ENCODE results near the gene ATP11A. TPM values are rescaled to one million over a fixed set of nuclear protein-coding genes. Genes with fewer than 3 reads are reported as not detected.

The ATP11A gene
- total RNA-seq, 1 experiment from 2014 or later, result 41.2 TPM

DNA sequence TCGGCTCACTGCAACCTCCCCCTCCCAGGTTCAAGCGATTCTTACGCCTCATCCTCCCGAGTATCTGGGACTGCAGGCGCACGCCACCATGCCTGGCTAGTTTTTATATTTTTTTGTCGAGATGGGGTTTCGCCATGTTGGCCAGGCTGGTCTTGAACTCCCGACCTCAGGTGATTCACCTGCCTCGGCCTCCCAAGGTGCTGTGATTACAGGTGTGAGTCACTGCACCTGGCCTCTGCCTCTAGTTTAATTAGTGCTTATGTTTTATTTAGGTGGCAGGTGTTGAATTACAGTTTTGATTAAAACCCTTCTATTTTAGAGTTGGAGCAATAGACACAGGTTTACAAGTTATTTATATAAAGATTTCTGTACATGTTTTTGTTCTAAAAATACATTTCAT, 42.8 kb downstream of the ATP11A start:
- CTCF ChIA-PET, result interaction anchor here (1.1 kb wide), 1 partner anchor 210 kb away, joined by 3 read pairs; no protein-coding TSS in a partner anchor
- H3K27ac Mint-ChIP-seq (ENCODE audit: low read depth, unreplicated experiment), result no peak overlapping the region
- intact Hi-C loops (cut with micrococcal nuclease), result no loop called here
- H3K4me1 Mint-ChIP-seq (ENCODE audit: insufficient read depth, unreplicated experiment), result peaks cover 15% of the 10 kb centered on the region
- no peaks in the 10 kb centered on the region for H3K27me3 Mint-ChIP-seq (ENCODE audit: insufficient read depth, unreplicated experiment)
- no peak for DNase-seq (ENCODE audit: unreplicated experiment)
- POLR2A ChIA-PET, result interaction anchor here (0.6 kb wide), 1 partner anchor 1290 kb away, joined by 3 read pairs; no protein-coding TSS in a partner anchor
- no peaks in the 10 kb centered on the region for H3K9me3 Mint-ChIP-seq (ENCODE audit: unreplicated experiment)
- no TSS peak for BruUV-seq (replicated peaks)
- H3K36me3 Mint-ChIP-seq (ENCODE audit: insufficient read depth, unreplicated experiment), result no peaks in the 10 kb centered on the region
- TF ChIP-seq, protein P1, sequence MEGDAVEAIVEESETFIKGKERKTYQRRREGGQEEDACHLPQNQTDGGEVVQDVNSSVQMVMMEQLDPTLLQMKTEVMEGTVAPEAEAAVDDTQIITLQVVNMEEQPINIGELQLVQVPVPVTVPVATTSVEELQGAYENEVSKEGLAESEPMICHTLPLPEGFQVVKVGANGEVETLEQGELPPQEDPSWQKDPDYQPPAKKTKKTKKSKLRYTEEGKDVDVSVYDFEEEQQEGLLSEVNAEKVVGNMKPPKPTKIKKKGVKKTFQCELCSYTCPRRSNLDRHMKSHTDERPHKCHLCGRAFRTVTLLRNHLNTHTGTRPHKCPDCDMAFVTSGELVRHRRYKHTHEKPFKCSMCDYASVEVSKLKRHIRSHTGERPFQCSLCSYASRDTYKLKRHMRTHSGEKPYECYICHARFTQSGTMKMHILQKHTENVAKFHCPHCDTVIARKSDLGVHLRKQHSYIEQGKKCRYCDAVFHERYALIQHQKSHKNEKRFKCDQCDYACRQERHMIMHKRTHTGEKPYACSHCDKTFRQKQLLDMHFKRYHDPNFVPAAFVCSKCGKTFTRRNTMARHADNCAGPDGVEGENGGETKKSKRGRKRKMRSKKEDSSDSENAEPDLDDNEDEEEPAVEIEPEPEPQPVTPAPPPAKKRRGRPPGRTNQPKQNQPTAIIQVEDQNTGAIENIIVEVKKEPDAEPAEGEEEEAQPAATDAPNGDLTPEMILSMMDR (IDR thresholded peaks at IDR 0.05; ENCODE audit: unreplicated experiment), result no peak
- H3K4me3 Mint-ChIP-seq (ENCODE audit: unreplicated experiment), result no peak overlapping the region

DNA sequence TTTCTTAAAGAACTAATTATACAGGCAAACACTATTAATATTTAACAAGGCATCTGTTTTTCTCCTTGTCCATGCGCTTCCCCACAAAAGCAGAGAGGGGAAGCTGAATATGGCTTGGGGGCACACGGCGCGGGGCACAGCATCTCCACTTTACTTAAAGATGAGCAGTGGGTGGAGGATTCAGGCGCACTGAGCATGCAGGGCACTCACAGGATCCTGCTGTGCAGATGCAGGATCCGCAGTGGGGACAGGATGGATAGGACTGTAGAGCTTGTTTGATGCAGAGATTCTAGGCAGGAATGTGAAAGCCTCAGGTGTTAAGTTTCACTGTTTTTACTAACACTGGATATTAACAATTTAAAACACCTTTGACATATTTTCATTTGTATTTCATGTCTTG, 43.3 kb downstream of the ATP11A start:
- BruUV-seq (replicated peaks), result no TSS peak
- ChIA-PET CTCF (interaction anchor here (1.1 kb wide), 1 partner anchor 210 kb away, joined by 3 read pairs; no protein-coding TSS in a partner anchor), POLR2A (interaction anchor here (0.6 to 1.1 kb wide), 3 partner anchors 11 to 1291 kb away, joined by 3 to 5 read pairs (median 3); no protein-coding TSS in a partner anchor)
- H3K36me3 Mint-ChIP-seq (ENCODE audit: insufficient read depth, unreplicated experiment), result no peaks in the 10 kb centered on the region
- DNase-seq (ENCODE audit: unreplicated experiment), result no peak
- TF ChIP-seq, protein P1 (IDR thresholded peaks at IDR 0.05; ENCODE audit: unreplicated experiment), result no peak
- H3K4me1 Mint-ChIP-seq (ENCODE audit: insufficient read depth, unreplicated experiment), result peaks cover 15% of the 10 kb centered on the region
- intact Hi-C loops (cut with micrococcal nuclease), result no loop called here
- H3K4me3 Mint-ChIP-seq (ENCODE audit: unreplicated experiment), result no peak overlapping the region
- H3K27ac Mint-ChIP-seq (ENCODE audit: low read depth, unreplicated experiment), result no peak overlapping the region
- no peaks in the 10 kb centered on the region for H3K9me3 Mint-ChIP-seq (ENCODE audit: unreplicated experiment)
- no peaks in the 10 kb centered on the region for H3K27me3 Mint-ChIP-seq (ENCODE audit: insufficient read depth, unreplicated experiment)

DNA sequence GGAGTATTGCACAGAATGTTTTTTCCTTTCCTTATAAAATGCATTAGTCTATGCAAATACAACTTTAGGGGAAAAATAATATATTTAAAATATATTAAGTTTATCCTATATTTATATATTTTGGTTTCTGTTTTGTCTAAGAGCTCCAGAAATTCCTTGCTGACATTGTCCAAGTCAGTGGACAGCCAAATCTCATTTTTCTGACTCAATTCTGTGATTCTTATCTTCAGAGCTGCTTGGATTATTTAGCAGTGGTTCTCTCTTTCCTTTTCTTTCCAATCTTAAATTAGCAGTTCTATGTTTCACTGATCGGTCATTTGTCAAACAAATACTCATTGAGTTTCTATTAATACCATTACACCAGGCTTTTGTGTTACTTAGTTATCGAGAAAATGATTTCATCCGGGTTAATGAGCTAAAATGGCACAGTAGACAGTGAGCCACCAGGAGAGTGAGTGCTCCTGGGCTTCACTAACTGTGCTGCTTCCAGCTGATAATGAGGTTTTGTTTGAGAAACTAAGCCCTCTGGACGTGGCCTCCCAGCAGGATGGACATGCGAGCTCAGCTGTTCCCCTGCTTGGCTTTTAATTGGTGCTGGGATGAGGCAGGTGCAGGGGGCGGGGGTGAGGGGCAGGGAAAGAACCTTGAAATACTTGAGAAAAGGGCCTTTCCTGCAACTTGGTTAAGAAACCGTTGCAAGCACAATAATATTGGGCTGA, 44.0 kb downstream of the ATP11A start:
- no TSS peak for BruUV-seq (replicated peaks)
- no peak overlapping the region for H3K27ac Mint-ChIP-seq (ENCODE audit: low read depth, unreplicated experiment)
- POLR2A ChIA-PET, result interaction anchor here (0.7 to 1.1 kb wide), 2 partner anchors 10 to 22 kb away, joined by 3 to 5 read pairs; no protein-coding TSS in a partner anchor
- H3K9me3 Mint-ChIP-seq (ENCODE audit: unreplicated experiment), result no peaks in the 10 kb centered on the region
- no peaks in the 10 kb centered on the region for H3K36me3 Mint-ChIP-seq (ENCODE audit: insufficient read depth, unreplicated experiment)
- H3K4me3 Mint-ChIP-seq (ENCODE audit: unreplicated experiment), result no peak overlapping the region
- H3K4me1 Mint-ChIP-seq (ENCODE audit: insufficient read depth, unreplicated experiment), result peaks cover 15% of the 10 kb centered on the region
- DNase-seq (ENCODE audit: unreplicated experiment), result no peak
- no peaks in the 10 kb centered on the region for H3K27me3 Mint-ChIP-seq (ENCODE audit: insufficient read depth, unreplicated experiment)
- TF ChIP-seq, protein P1 (IDR thresholded peaks at IDR 0.05; ENCODE audit: unreplicated experiment), result no peak
- intact Hi-C loops (cut with micrococcal nuclease), result no loop called here
- CTCF ChIA-PET, result interaction anchor here (1.1 kb wide), 1 partner anchor 209 kb away, joined by 3 read pairs; no protein-coding TSS in a partner anchor

DNA sequence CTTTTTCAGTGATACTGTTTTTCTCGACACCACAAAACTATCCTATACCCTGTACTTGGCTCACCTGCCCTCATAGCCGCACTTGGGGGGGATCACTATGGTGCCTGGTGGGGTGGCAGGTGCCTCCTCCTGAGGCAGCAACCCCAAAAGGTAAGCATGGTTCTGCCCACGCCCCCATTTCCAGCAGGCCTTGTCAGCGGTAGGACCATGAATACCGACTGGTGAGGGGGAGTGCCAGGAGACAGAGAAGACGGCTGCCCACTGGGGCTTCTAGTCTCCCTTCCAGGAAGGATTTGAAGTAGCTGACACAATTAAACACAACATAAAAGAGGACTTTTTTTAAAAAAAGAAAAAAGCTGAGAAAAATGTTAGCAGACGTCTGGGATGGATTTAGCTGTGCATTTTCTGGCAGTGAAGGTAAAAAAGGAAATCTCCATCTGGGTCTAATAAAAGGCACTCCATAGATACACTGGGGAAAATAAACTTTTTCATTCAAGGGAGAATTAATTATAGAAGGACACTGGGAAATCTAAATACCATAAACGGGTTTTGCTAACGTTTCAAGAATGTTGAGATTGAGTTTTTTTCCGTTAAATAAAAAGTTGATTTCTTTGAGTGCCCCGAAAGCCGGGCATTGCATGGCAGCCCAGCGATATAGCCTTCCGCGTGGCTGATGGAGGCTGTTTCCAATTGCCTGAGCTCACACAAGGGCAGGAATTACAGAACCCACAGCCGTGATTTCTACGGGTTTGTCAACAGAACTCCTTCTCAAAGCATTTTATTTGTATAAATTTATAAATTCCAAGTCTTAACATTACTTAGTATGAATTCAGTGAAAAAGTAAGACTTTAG, 45.1 kb downstream of the ATP11A start:
- POLR2A ChIA-PET, result no interaction called here
- no peak overlapping the region for H3K27ac Mint-ChIP-seq (ENCODE audit: low read depth, unreplicated experiment)

More for the DNA sequence above, 45.1 kb downstream of the ATP11A start:
- intact Hi-C loops (cut with micrococcal nuclease), result no loop called here
- Mint-ChIP-seq H3K4me1 (ENCODE audit: insufficient read depth, unreplicated experiment) (peaks cover 15% of the 10 kb centered on the region), H3K27me3 (ENCODE audit: insufficient read depth, unreplicated experiment) (no peaks in the 10 kb centered on the region), H3K36me3 (ENCODE audit: insufficient read depth, unreplicated experiment) (no peaks in the 10 kb centered on the region), H3K4me3 (ENCODE audit: unreplicated experiment) (no peak overlapping the region), H3K9me3 (ENCODE audit: unreplicated experiment) (no peaks in the 10 kb centered on the region)
- no TSS peak for BruUV-seq (replicated peaks)
- TF ChIP-seq, protein P1 (IDR thresholded peaks at IDR 0.05; ENCODE audit: unreplicated experiment), result no peak
- CTCF ChIA-PET, result no interaction called here
- no peak for DNase-seq (ENCODE audit: unreplicated experiment)

Data from MCF 10A (cell line).